ENCODE measurements around the gene EML6.
A peak's percentile ranks its signal among the peaks of the same experiment; 100 is the strongest.

The EML6 gene

GRCh38 chr2:54708584-54709335 lies 14.7 kb upstream of the EML6 start:
- DNase-seq = no peak

- no peak for DNase-seq
These were observed 14.1 kb upstream of the EML6 start for GRCh38 chr2:54709336-54709809.

GRCh38 chr2:54710216-54710615 lies 13.2 kb upstream of the EML6 start:
- DNase-seq = no peak

- DNase-seq = no peak
These were observed 10.9 kb upstream of the EML6 start for GRCh38 chr2:54712516-54712915.

- DNase-seq = no peak
These were observed 8.5 kb upstream of the EML6 start for GRCh38 chr2:54714996-54715395.

- no peak for DNase-seq
These were observed 7.1 kb upstream of the EML6 start for GRCh38 chr2:54716375-54716774.

- DNase-seq = peak in 1 of 2 experiments; percentile 8
These were observed 2.9 kb upstream of the EML6 start for GRCh38 chr2:54720563-54720962.

GRCh38 chr2:54722641-54723040 lies 821 bp upstream of the EML6 start:
- DNase-seq = no peak

GRCh38 chr2:54723996-54724559 lies 616 bp downstream of the EML6 start:
- peak in 1 of 2 experiments; percentile 2 for DNase-seq

GRCh38 chr2:54724560-54725342 lies 1.3 kb downstream of the EML6 start:
- DNase-seq = peak; percentile 13 to 39

GRCh38 chr2:54725343-54726099 lies 2.1 kb downstream of the EML6 start:
- peak in 1 of 2 experiments; percentile 10 for DNase-seq

- DNase-seq = no peak
These were observed 3.0 kb downstream of the EML6 start for GRCh38 chr2:54726431-54726830.

- no peak for DNase-seq
These were observed 3.5 kb downstream of the EML6 start for GRCh38 chr2:54726940-54727339.

GRCh38 chr2:54728669-54729120 lies 5.2 kb downstream of the EML6 start:
- DNase-seq = no peak

GRCh38 chr2:54735636-54736035 lies 12.2 kb downstream of the EML6 start:
- DNase-seq = no peak

GRCh38 chr2:54738281-54738680 lies 14.8 kb downstream of the EML6 start:
- no peak for DNase-seq

- no peak for DNase-seq
These were observed 16.9 kb downstream of the EML6 start for GRCh38 chr2:54740333-54740732.

GRCh38 chr2:54741250-54741649 lies 17.8 kb downstream of the EML6 start:
- DNase-seq = no peak

GRCh38 chr2:54750040-54750439 lies 26.6 kb downstream of the EML6 start:
- peak in 1 of 2 experiments; percentile 35 for DNase-seq

GRCh38 chr2:54752439-54752838 lies 29.0 kb downstream of the EML6 start:
- no peak for DNase-seq

GRCh38 chr2:54755641-54756326 lies 32.3 kb downstream of the EML6 start:
- no peak for DNase-seq

GRCh38 chr2:54757500-54757899 lies 34.0 kb downstream of the EML6 start:
- no peak for DNase-seq

Measured in NCI-H446 (cell line).